B cell (primary cell): ENCODE results near the gene DYNC1I1.

Experiments used
- EZH2 ChIP-seq: IDR thresholded peaks from 2 replicates; pipeline ENCODE4 v1.6.1; 2012; ENCODE audit warnings: borderline replicate concordance, low read depth, mild to moderate bottlenecking, moderate library complexity, low read length; ENCODE audit not compliant: insufficient read depth, poor library complexity, severe bottlenecking
- TF ChIP-seq, protein P1 (sequence below): fragments of 200-600 bp; IDR thresholded peaks from one replicate; pipeline ENCODE4 v1.8.0; 2022; ENCODE audit warnings: antibody characterized with exemption, mild to moderate bottlenecking

DNA sequence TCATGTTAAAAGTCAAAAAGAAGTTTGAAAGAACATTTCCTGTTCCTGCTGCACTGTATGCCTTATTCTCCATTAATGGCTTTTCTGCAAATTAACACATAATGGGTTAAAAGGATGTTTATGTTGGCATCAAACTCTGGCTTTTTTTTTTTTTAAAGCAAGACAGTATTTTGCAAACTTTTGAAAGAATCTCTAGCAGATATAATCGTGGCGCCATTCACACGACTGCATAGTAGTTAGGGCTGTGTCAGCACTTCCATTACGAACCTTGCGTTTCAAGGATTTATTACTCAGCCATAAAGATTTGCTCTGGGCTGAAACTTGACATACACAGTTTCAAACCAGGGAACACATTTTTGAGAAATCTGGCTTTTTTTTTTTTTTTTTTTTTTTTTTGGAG lies 207.8 kb downstream of the DYNC1I1 start:
- TF ChIP-seq, protein P1, sequence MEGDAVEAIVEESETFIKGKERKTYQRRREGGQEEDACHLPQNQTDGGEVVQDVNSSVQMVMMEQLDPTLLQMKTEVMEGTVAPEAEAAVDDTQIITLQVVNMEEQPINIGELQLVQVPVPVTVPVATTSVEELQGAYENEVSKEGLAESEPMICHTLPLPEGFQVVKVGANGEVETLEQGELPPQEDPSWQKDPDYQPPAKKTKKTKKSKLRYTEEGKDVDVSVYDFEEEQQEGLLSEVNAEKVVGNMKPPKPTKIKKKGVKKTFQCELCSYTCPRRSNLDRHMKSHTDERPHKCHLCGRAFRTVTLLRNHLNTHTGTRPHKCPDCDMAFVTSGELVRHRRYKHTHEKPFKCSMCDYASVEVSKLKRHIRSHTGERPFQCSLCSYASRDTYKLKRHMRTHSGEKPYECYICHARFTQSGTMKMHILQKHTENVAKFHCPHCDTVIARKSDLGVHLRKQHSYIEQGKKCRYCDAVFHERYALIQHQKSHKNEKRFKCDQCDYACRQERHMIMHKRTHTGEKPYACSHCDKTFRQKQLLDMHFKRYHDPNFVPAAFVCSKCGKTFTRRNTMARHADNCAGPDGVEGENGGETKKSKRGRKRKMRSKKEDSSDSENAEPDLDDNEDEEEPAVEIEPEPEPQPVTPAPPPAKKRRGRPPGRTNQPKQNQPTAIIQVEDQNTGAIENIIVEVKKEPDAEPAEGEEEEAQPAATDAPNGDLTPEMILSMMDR: no peak
- no peak for TF ChIP-seq EZH2
